DMS 273 (cell line): ENCODE results near the gene WNT9A.
"Not testable (repeated sequence)": the region's sequence is repeated elsewhere in the genome, so short reads cannot be mapped to it uniquely, and the experiment has no call there.

Experiments
- DNase-seq: peaks from one replicate; lab custom pipeline; 2025; ENCODE audit not compliant: unreplicated experiment; lab: John Stamatoyannopoulos, UW

WNT9A gene

DNA sequence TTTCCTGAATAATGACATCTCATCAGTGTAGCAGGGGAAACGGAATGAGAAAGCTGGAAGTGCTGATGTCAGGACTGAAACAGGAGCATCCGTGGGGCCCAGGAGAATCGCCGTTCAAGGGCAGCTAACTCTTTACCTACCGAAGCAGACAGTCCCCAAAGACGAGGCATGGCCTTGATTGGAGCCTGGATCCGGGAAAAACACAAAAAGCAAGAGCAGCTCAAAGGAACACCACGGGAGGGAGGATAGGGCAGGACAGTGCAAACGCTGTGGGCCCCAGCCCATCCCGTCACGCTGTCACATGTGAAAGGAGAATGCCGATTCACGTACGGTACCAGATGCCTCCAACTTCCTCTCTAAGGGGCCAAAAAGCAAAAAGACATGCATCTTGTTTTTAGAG, 34.9 kb downstream of the WNT9A start:
- no peak for DNase-seq

DNA sequence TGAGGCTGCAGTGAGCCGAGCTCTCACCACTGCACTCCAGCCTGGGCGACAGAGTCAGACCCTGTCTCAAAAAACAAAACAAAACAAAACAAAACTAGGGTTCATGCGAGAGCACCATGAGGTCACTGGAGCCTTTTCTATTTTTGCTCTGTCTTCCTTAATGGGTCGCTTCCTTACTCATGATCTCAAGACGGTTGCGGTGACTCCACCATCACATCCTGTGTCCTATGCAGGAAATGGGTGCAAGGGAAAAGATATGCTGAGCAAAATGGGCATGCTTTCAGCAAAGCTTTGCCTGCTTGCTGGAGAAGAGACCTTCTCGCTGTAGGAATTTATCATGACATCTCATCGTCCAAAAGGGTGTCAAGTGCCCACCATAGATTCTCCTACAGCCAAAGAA, 36.4 kb downstream of the WNT9A start:
- DNase-seq, result no peak

- no peak for DNase-seq
Measured at GRCh38 chr1:227910511-227911153, 37.1 kb downstream of the WNT9A start.

DNA sequence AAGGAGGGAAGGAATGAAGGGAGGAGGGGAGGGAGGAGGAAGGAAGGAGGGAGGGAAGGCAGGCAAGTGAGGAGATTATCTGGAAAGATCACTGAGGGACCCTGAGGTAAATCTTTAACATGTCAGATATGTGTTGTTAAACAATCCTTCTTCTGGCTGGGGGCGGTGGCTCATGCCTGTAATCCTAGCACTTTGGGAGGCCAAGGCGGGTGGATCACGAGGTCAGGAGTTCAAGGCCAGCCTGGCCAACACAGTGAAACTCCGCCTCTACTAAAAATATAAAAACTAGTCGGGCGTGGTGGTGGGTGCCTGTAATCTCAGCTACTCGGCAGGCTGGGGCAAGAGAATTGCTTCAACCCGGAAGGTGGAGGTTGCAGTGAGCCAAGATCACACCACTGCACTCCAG, 37.8 kb downstream of the WNT9A start:
- DNase-seq, result not testable (repeated sequence)

DNA sequence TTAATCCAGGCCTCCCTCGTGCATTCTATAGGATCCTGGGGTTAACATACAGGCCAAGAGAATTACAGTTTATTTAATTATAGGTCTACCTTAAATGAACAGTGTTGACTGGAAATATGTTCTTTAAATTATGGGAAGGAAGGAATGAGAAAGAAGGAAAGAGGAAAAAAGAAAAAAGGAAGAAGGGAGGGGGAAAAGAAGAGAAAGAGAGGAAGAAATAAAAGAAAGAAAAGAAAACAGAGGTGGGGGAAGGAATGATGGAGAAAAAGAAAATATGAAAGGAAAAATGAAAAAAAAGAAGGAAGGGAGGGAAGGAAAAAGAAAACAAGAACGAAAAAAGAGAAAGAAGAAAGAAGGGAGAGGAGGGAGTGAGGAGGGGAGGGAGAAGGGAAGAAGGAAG, 38.5 kb downstream of the WNT9A start:
- DNase-seq, result no peak

- DNase-seq, result no peak
Measured at GRCh38 chr1:227908359-227908758, 39.4 kb downstream of the WNT9A start.

- DNase-seq, result no peak
Measured at GRCh38 chr1:227907439-227908015, 40.2 kb downstream of the WNT9A start.

DNA sequence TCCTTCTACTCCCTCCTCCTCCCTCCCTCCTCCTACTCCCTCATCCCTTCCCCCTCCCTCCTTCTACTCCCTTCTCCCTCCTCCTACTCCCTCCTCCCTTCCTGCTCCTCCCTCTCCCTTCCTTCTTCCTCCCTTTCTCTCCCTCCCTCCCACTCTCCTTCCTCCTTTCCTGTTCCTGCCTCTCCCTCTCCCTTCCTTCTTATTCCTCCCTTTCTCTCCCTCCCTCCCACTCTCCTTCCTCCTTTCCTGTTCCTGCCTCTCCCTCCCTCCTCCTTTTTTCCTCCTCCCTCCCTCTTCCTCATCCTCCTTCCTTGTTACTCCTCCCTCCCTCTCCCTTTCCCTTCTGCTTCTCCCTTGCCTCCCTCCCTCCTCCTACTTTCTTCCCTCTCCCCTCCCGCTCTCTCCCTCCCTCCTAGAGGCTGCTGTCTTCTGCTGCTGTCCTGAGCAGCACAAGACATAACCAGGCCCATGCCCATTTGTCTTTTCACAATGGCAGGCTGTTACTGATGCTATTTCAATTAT, 41.1 kb downstream of the WNT9A start:
- DNase-seq, result no peak

DNA sequence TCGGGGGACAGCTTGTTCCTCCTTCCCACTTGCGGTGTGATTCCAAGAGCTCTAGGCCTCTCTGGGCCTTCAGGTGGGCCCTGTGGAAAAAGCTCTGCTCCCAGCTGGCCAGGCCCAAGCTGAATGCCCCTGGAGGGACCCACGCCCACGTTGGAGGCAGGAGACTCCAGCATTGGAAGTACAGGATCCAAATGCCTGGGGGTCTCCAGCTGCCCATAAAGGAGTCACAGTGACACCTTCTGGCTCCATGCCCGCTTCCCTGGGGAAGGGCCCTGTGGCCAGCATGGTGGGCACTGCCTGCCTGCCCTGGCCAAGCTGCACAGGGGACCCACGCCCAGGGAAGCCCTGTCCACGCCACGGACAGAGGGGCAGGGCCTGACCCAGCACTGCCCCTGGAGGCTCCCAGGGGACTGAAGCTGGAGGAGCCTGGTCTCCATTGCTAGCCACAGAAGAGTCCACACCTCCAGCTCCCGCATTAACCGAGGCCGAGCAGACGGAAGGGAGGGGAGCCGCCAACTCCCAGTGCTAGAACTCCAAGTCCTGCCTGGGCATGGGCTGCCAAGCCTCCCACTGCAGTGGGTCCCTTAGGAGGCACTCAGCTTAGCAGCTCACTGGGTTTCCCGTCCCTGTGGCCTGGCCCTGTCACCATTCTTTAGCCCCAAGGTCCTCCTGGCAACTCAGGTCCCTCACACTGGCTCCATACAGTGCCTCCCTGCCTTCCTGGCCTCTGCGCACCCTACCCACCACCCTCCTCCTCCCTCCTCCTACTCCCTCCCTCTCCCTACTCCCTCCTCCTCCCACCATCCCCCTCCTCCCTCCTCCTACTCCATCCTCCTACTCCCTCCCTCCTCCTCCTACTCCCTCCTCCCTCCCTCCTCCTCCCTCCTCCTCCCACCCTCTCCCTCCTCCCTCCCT, 41.9 kb downstream of the WNT9A start:
- peak; percentile 49 for DNase-seq

GRCh38 chr1:227904541-227905335, 43.0 kb downstream of the WNT9A start:
- no peak for DNase-seq

GRCh38 chr1:227903614-227904501, 43.9 kb downstream of the WNT9A start:
- DNase-seq, result peak; percentile 65

DNA sequence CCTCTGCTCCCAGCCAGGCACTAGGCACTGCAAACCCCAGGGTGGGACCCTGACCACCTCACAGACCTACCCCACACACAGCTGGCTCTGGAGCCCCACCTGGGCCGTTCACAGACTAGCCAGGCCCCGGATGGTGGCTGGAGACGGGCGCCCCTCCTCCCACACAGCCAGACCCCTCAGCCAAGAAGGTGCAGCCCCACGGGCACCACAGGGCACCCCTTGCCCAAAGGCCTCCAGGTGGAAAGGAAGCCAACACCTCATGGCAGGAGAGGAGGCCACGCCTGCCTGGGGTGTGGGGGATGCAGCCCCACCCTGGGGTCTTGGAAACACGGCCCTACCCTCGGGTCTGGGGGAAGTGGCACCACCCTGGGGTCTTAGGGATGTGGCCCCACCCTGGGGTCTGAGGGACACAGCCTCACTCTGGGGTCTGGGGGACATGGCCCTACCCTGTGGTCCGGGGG, 44.6 kb downstream of the WNT9A start:
- DNase-seq, result no peak

DNA sequence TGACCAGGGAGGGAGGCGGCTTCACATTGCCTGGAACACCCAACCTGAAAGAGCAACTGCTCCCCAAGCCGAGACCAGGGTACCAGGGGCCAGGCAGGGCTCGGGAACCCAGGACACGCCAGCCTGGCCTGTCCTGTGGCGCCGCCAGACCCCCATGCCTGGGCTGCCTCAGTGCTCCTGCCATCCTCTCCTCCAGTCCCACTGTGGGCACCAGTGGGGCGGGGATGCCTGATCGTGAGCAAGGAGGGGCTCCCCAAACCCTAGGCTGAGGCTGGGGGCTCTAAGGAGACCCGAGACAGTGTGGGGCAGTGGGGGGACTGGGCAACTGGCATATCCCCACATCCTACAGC, 45.1 kb downstream of the WNT9A start:
- no peak for DNase-seq

DNA sequence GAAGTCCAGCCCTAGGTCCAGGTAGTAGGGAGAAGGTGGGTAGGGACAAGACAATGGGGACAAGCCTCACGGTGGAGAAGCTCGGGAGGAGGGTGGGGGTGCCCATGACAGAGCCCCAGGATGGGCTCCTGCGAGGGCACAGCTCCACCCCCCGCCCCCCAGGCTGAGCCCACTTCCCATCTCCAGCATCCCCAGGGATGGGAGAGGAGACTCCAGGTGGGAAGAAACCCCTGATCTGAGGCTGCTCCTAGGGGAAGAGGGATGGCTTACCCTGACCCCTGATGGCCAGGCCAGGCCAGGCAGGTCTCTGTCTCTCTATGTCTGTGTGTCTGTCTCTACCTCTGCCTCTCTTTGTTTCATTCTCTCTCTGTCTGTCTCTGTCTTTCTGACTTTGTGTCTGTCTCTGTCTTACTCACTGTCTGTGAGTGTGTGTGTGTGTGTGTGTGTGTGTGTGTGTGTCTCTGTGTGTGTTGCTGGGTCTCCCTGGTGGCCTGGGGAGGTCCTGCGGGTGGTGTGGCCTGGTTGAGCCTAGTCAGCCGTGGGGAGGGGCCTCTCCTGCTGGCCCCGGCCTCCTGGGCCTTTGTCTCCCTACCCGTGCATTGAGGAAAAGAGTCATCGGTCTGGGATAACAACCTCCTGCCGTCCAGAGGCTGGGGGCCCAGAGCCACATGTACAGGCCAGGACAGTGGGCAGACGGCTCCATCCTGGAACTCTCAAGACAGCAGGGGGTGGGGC, 45.7 kb downstream of the WNT9A start:
- peak; percentile 58 for DNase-seq

- DNase-seq, result no peak
Measured at GRCh38 chr1:227901239-227901905, 46.4 kb downstream of the WNT9A start.

DNA sequence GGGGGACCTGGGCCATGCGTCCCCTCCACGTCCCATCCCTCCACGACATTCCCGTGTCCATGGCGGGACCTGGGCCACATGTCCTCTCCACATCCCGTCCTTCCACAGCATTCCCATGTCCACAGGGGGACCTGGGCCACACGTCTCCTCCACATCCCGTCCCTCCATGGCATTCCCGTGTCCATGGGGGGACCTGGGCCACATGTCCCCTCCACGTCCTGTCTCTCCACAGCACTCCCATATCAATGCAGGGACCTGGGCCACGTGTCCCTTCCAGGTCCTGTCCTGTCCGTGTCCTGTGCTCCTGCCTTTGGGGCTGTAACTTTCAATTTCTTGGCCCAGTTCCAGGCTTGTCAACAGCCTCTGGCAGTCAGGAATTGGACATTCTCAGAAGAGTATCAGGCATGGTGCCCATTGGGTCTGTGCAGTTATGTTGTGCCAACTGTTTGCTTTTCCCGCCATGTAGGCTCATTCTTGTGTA, 47.1 kb downstream of the WNT9A start:
- DNase-seq, result no peak

DNA sequence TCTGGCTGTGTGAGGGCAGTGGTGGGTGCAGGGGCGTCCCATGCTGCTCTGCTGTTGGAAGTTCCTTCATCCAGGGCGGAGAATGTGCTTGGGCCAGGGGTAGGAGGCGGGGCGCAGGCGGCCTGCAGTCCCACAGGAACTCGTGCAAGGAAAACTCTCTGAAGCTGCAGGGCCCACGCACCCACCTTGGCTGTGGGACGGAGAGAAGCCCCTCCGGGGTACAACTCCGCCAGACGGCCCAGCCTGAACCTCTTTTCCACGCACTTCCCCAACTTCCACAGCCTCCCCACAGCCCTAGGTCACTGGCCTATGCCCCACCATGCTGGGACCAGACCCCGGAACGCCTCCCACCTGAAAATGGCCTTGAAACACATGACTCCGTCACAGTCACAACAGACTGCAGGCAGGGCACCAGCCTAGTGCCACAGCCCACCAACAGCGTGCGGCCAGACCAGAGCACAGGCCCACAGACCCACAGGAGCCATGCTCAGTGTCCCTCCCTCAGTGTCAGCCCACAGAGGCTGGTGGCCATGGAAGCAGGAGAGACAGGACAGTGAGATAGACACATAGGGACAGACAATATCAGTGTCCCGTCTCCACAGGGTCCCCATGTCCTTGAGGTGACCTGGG, 47.8 kb downstream of the WNT9A start:
- DNase-seq, result no peak

GRCh38 chr1:227899141-227899819, 48.5 kb downstream of the WNT9A start:
- no peak for DNase-seq
